H7 (cell line): ENCODE results near the gene IFI27. TPM values are rescaled to one million over a fixed set of nuclear protein-coding genes. Genes with fewer than 3 reads are reported as not detected.

Experiments
- DNase-seq: peaks from one replicate; pipeline ENCODE4 v3.0.0; 2012
- H3K27me3 ChIP-seq: 2 replicates; pipeline ENCODE4 v1.6.0; 2011; ENCODE audit warnings: mild to moderate bottlenecking, low read length; ENCODE audit not compliant: control insufficient read depth, insufficient read depth
- H3K36me3 ChIP-seq: replicated peaks from 2 replicates; pipeline ENCODE4 v1.5.1; 2011; ENCODE audit warnings: low read length; ENCODE audit not compliant: control insufficient read depth, insufficient read depth
- H3K4me3 ChIP-seq: 2 replicates; pipeline ENCODE4 v1.5.1; 2011; ENCODE audit warnings: low read depth, mild to moderate bottlenecking, control low read depth, low read length, moderate library complexity; ENCODE audit not compliant: insufficient read depth
- total RNA-seq: library from RNA; depleted of rRNA; stranded (reverse); fragments of >200 nt; shearing (Covaris generic); gene quantifications from 2 replicates; pipeline ENCODE4 v1.2.3, GENCODE V29; 2014; rRNA removed

IFI27 gene
- total RNA-seq, 1 experiment from 2014 or later, result 0.62 TPM

DNA sequence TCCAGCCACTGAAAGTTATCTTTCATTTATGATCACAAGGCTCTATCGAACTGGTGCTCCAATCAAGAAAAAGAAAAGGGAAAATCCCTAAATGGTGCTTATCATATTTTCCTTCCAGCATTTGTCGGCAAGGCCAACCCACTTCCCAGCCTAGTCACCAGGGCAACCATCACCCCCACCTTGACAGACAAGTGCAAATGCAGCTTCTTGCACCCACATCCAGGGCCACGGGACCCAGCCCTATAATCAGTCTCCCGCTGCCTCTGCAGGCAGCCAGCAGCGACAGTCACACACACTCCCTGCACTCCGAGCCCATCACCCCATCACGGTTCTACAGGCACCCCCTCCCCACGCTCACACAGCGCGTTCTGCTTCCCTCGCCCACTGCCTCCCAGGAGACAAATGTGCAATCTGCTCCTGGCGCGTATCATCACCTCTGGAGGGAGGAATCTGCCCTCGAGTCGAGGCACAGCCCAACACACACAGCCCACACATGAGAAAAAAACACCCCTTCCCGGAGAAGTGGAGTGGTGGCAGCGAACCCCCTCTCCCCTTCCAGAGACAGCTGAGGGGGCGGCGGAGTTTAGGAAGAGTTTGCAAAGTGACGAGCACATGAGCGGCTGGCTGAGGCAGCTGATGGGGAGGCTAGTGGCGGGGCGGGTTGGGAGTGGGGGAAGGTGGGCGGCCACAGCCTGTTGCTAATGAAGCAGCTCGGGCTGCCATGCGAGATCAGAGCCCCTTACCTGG is 54.3 kb downstream of the IFI27 start:
- H3K4me3 ChIP-seq, result no peak overlapping the region
- DNase-seq, result peak; percentile 62

DNA sequence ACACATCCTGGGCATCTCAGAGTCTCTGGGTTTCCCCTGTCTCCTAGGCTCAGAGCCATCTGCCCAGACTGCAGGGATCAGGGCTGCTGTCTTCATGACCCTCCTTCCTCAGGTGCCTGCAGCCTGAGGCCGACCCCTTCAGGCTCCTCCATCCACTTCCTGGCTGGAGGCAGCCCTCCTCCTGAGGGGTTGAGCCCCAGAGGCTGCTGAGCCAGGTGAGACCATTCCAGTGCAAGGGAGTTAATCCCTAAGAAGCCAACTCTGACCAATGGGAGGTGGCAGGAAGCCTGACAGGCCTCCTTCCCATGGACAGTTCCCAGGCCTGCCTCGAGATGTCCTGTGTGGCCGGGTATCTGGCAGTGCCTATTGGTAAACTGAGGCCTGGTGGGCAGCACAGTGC is 55.2 kb downstream of the IFI27 start:
- DNase-seq, result peak; percentile 31
- H3K4me3 ChIP-seq, result no peak overlapping the region
- H3K36me3 ChIP-seq, result no peaks in the 10 kb centered on the region
- H3K27me3 ChIP-seq, result peaks cover 9% of the 10 kb centered on the region; the same call in 1 of the 2 replicates

More for the DNA sequence above, 54.3 kb downstream of the IFI27 start:
- Histone ChIP-seq H3K27me3 (peaks cover 9% of the 10 kb centered on the region; the same call in 1 of the 2 replicates), H3K36me3 (no peaks in the 10 kb centered on the region)

Other genes with a start within 250 kb of the IFI27 start
- gene FAM181A, start 183.4 kb upstream of the IFI27 start, total RNA-seq, result not detected in 2 replicates
- 0.21 TPM in 1 of 2 replicates, not detected in the other for gene ASB2, start 134.2 kb upstream of the IFI27 start, total RNA-seq
- gene CCDC197, start 113.4 kb upstream of the IFI27 start, total RNA-seq, result not detected in 2 replicates
- 3.0 and 4.4 TPM in 2 replicates for gene OTUB2, start 84.4 kb upstream of the IFI27 start, total RNA-seq
- 198 and 211 TPM in 2 replicates for gene DDX24, start 29.5 kb upstream of the IFI27 start, total RNA-seq
- 14.3 and 16.4 TPM in 2 replicates for gene IFI27L1, start 29.4 kb upstream of the IFI27 start, total RNA-seq
- gene IFI27L2, start 18.9 kb downstream of the IFI27 start, total RNA-seq, result 25.6 and 26.3 TPM in 2 replicates
- 2.3 and 3.0 TPM in 2 replicates for gene PPP4R4, start 63.6 kb downstream of the IFI27 start, total RNA-seq
- gene SERPINA10, start 182.5 kb downstream of the IFI27 start, total RNA-seq, result not detected in 2 replicates
- gene SERPINA6, start 212.6 kb downstream of the IFI27 start, total RNA-seq, result not detected in 2 replicates